Gastrocnemius medialis (tissue), 4 donors: ENCODE results near the gene GALNT10. TPM values are rescaled to one million over a fixed set of nuclear protein-coding genes. Genes with fewer than 3 reads are reported as not detected.

Source experiments
- ATAC-seq, 2 donors: fragments of 150-250 bp; one replicate each; pipeline ENCODE4 v1.9.1; 2016
- DNase-seq, 2 donors: peaks; one replicate each; pipeline ENCODE4 v3.0.0-alpha.2; 2019
- H3K27ac ChIP-seq, 4 donors: fragments of 200-600 bp; sonication (generic); 1 replicate in 1 of 4; 2 replicates in 3 of 4; pipeline ENCODE4 v1.5.1; 2016 to 2018; ENCODE audit warnings: mild to moderate bottlenecking in 2 of 4, moderate library complexity in 1 of 4
- H3K27me3 ChIP-seq, 3 donors: fragments of 200-600 bp; sonication (generic) in 2 of 3; 1 replicate in 1 of 3; 2 replicates in 2 of 3; pipeline versions ENCODE4 v1.5.1 to v1.6.0; 2016 to 2019; ENCODE audit warnings: mild to moderate bottlenecking in 1 of 3, moderate library complexity in 1 of 3
- H3K36me3 ChIP-seq, 2 donors: fragments of 200-600 bp; sonication (generic) in 1 of 2; one replicate each; pipeline ENCODE4 v1.5.1; 2017 to 2018
- H3K4me1 ChIP-seq, 2 donors: fragments of 200-600 bp; sonication (generic) in 1 of 2; one replicate each; pipeline ENCODE4 v1.5.1; 2016 to 2017; ENCODE audit warnings: mild to moderate bottlenecking in 2 of 2
- H3K4me3 ChIP-seq, 4 donors: fragments of 200-600 bp; sonication (generic) in 3 of 4; 1 replicate in 1 of 4; 2 replicates in 3 of 4; pipeline ENCODE4 v1.5.1; 2016 to 2019; ENCODE audit warnings: mild to moderate bottlenecking in 2 of 4
- H3K9me3 ChIP-seq, 3 donors: fragments of 200-600 bp; sonication (generic) in 2 of 3; 1 replicate in 1 of 3; 2 replicates in 2 of 3; pipeline ENCODE4 v1.5.1; 2016 to 2019
- POLR2A ChIP-seq, 2 donors: fragments of 450-650 bp; IDR thresholded peaks; one replicate each; pipeline ENCODE4 v1.6.1; 2017; ENCODE audit warnings: antibody characterized with exemption in 2 of 2, mild to moderate bottlenecking in 2 of 2, moderate library complexity in 2 of 2
- in situ Hi-C, 4 donors: fragments of 200-750 bp; cut with MboI; loops; one replicate each; pipeline versions ENCODE4 v1.15.0 to v1.8.0; 2017; ENCODE audit warnings: low sequenced_read_pairs in 4 of 4
- intact Hi-C: fragments of 100-400 bp; cut with DNase I; formaldehyde crosslinking; loops from one replicate; pipeline ENCODE4 v1.15.1; 2023; ENCODE audit warnings: low total_unique reads
- microRNA counts, 2 donors: library from miRNA; unstranded; fragments of <30 nt; microRNA quantifications; one replicate each; lab custom pipeline; 2016
- microRNA-seq, 2 donors: library from miRNA; unstranded; fragments of <30 nt; microRNA quantifications; one replicate each; pipeline ENCODE4, GENCODE V29; 2016; ENCODE audit warnings: borderline replicate concordance in 2 of 2
- total RNA-seq, 4 donors: library from RNA; depleted of rRNA; stranded (reverse); fragments of >200 nt; gene quantifications; one replicate each; pipeline versions ENCODE4 v1.1.0 to v1.2.3, GENCODE V29; 2016
- TF ChIP-seq, protein P1 (sequence below), 5 experiments: fragments of 450-650 bp in 3 of 5; fragments of 200-600 bp in 2 of 5; sonication (generic) in 2 of 5; IDR thresholded peaks in 4 of 5; conservative IDR thresholded peaks in 1 of 5; 1 replicate in 4 of 5; 2 replicates in 1 of 5; pipeline ENCODE4 v1.5.1; 2016 to 2019; ENCODE audit warnings: antibody characterized with exemption in 5 of 5, mild to moderate bottlenecking in 3 of 5, moderate library complexity in 3 of 5

Gene GALNT10
- total RNA-seq, 4 donors from 2014 or later = 6.1 to 9.9 (median 6.4) TPM

DNA sequence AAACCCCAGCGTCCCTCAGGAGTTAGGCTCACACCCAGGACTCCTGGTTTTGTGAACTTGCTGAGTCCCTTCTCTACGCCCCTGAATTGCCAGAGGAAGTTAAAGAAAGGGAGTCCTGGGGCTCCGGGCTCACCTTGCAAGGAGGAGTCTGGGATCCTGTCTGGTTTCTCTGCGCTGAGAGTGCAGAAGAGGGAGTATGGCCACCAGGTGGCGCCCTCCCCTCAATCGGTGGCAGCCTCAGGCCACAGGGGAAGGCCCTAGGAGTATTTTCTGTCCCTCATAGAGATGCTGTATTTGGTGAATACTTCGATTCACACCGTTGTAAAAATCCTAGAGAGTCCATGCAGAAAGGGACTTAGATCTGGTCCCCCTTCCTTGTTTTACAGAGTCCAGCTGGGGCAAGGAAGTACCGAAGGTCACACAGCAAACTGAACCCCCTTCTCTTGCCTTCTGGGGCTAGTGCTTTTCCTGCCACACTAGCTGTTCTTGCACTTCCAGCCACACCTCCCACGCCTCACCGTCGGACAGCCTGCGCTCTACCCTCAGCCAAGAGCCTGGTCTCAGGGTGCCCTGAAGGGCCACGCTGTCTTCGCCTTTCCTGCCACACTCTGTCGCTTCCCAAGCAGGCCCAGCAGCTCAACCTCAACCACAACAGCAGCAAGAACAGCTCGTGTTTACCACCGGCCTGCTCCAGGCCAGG lies 277.3 kb downstream of the GALNT10 start:
- TF ChIP-seq, protein P1, sequence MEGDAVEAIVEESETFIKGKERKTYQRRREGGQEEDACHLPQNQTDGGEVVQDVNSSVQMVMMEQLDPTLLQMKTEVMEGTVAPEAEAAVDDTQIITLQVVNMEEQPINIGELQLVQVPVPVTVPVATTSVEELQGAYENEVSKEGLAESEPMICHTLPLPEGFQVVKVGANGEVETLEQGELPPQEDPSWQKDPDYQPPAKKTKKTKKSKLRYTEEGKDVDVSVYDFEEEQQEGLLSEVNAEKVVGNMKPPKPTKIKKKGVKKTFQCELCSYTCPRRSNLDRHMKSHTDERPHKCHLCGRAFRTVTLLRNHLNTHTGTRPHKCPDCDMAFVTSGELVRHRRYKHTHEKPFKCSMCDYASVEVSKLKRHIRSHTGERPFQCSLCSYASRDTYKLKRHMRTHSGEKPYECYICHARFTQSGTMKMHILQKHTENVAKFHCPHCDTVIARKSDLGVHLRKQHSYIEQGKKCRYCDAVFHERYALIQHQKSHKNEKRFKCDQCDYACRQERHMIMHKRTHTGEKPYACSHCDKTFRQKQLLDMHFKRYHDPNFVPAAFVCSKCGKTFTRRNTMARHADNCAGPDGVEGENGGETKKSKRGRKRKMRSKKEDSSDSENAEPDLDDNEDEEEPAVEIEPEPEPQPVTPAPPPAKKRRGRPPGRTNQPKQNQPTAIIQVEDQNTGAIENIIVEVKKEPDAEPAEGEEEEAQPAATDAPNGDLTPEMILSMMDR (IDR thresholded peaks at IDR 0.05 in 4 of 5, conservative IDR thresholded peaks at IDR 0.05 in 1 of 5) = peak; percentile 66 to 91 (median 75)
- TF ChIP-seq POLR2A (IDR thresholded peaks at IDR 0.05) = no peak
- H3K4me3 ChIP-seq = no peak overlapping the region
- peaks cover under 1 to 3% of the 10 kb centered on the region in 2 donors for H3K4me1 ChIP-seq
- H3K27ac ChIP-seq = no peak overlapping the region
- intact Hi-C loops (loop anchor here (1.0 kb wide), 1 partner anchor 142 kb away; no protein-coding TSS in a partner anchor), in situ Hi-C loops (loop anchor here in 1 of 4 donors (5.0 kb wide), 1 partner anchor 139 kb away; no protein-coding TSS in a partner anchor)
- peak; percentile 72 to 87 for ATAC-seq
- peak; percentile 18 to 51 for DNase-seq
- peaks cover 32 to 36% (median 33%) of the 10 kb centered on the region in 3 donors for H3K27me3 ChIP-seq
- no peaks in the 10 kb centered on the region for H3K9me3 ChIP-seq
- no peaks in the 10 kb centered on the region for H3K36me3 ChIP-seq

DNA sequence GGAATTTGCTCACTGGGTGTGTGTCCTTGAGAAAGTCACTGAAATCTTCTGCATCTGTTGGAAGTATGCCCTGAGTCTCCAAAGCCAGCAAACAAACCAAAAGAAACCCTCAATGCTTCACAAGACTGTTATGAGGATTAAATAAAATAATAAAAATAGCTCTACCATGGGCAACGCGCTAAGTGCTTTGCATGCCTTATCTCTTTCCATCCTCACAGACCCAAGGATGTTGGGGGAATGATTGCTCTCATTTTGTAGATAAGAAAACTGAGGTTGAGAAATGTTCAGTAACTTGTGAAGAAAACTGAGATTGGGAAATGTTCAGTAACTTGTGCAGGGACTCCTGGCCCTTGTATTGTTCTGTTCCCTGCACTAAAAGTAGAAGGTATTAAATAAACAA lies 279.6 kb downstream of the GALNT10 start:
- TF ChIP-seq, protein P1 (IDR thresholded peaks at IDR 0.05 in 4 of 5, conservative IDR thresholded peaks at IDR 0.05 in 1 of 5) = no peak
- TF ChIP-seq POLR2A (IDR thresholded peaks at IDR 0.05) = no peak
- peaks cover 55 to 59% (median 56%) of the 10 kb centered on the region in 3 donors for H3K27me3 ChIP-seq
- H3K4me1 ChIP-seq = peaks cover 12 to 18% of the 10 kb centered on the region in 2 donors
- ATAC-seq (no peak), DNase-seq (no peak)
- no peak overlapping the region for H3K4me3 ChIP-seq
- H3K36me3 ChIP-seq = no peaks in the 10 kb centered on the region
- H3K9me3 ChIP-seq = no peaks in the 10 kb centered on the region
- intact Hi-C loops = no loop called here
- no peak overlapping the region for H3K27ac ChIP-seq
- in situ Hi-C loops = no loop called here

MicroRNA genes within 50 kb of the gene (microRNA counts, 767-probe panel; counts per million panel counts)
- microRNA hsa-miR-1294 (lab: Ali Mortazavi, UCI) = 356 to 448 counts per million in 2 donors

Small RNAs within 50 kb of the gene (microRNA-seq; reads per million reads assigned to microRNA genes)
- 0.85 to 7.1 reads per million in 2 donors for gene MIR1294

Other genes starting within 250 kb of the GALNT10 start
- gene FAM114A2, start 151.8 kb upstream of the GALNT10 start, total RNA-seq = 10 to 100 TPM; 12.2 to 19.0 (median 18.3) TPM
- gene MFAP3, start 151.8 kb upstream of the GALNT10 start, total RNA-seq = 10 to 100 TPM; 25.4 to 80.5 (median 28.7) TPM